A673 (cell line): ENCODE data around the gene HRH1.

ENCODE experiments used
- EZH2 ChIP-seq: fragments of 200-600 bp; sonication (generic); IDR thresholded peaks from 2 replicates; pipeline ENCODE4 v1.6.1; 2017; ENCODE audit warnings: borderline replicate concordance, low read depth, mild to moderate bottlenecking, mixed read lengths, antibody characterized with exemption, low read length; ENCODE audit not compliant: poor library complexity, severe bottlenecking
- TF ChIP-seq, protein P1 (sequence below): fragments of 300-800, 200-600 bp; sonication (generic); conservative IDR thresholded peaks from 2 replicates; pipeline ENCODE4 v1.5.1; 2017; ENCODE audit warnings: low read depth, mild to moderate bottlenecking, antibody characterized with exemption, low read length, moderate library complexity, mixed read lengths

DNA sequence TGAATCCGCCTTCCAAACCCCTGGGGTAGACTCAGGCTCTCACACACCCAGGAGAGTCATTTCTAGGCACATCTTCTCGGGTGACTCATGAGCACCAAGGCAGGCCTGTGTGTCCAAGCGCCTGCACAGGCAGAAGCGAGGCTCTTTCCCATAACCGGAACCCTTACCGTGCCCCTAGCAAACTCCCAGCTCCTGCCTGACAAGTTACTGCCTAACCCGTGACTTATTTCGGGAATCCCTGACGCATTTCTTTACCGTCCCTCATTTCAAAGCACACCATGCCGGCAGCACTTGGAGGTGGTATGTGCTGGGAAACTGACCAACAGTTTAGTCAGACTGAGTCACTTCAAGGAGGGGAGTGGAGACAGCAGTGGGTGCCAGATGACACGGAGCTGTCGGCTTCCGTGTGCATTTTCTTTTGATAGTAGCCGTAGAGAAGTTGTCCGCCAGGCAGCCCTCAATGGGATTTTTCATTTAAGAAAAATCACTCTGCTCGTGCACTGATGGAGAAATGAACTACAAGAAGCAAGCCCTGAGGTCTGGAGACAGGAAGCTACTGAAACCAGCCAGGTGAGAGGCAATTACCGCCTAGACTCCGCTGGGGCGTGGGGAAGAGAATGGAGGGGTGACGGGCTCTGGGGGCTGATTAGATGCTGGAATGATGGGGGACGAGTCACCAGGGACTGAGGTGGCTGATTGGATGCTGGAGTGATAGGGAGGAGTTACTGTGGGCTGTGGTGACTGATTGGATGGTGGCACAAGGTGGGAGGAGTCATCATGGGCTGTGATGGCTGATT, 17.3 kb upstream of the HRH1 start:
- TF ChIP-seq, protein P1, sequence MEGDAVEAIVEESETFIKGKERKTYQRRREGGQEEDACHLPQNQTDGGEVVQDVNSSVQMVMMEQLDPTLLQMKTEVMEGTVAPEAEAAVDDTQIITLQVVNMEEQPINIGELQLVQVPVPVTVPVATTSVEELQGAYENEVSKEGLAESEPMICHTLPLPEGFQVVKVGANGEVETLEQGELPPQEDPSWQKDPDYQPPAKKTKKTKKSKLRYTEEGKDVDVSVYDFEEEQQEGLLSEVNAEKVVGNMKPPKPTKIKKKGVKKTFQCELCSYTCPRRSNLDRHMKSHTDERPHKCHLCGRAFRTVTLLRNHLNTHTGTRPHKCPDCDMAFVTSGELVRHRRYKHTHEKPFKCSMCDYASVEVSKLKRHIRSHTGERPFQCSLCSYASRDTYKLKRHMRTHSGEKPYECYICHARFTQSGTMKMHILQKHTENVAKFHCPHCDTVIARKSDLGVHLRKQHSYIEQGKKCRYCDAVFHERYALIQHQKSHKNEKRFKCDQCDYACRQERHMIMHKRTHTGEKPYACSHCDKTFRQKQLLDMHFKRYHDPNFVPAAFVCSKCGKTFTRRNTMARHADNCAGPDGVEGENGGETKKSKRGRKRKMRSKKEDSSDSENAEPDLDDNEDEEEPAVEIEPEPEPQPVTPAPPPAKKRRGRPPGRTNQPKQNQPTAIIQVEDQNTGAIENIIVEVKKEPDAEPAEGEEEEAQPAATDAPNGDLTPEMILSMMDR: no peak
- TF ChIP-seq EZH2: no peak
